Measurements from ENCODE around the gene REXO5. TPM values are rescaled to one million over a fixed set of nuclear protein-coding genes. Genes with fewer than 3 reads are reported as not detected.
A peak's percentile ranks its signal among the peaks of the same experiment; 100 is the strongest.

REXO5 gene
- total and polyA plus RNA-seq, 2 donors (not counting 3 experiments of a cell fraction or from before 2014, with no cell fraction given), result 2.3 to 11.5 TPM

DNA sequence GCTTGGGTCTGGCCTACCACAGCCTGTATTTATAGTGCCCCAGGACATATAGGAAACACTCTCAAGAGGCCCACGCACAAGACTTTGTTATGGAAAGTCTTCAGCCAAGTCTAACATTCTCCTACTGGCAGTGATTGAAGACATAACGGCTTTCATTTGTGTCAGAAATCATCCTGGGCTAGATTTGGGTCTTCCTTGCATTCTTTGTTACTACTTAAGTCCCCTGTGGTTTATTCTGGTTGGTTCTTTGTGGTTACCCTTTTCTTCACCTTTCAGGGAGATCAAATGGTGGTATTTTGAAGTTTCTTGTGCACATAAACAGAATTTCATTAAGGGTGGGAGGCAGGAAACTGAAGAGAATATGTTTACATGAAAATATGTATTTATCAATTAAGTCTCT, 37.7 kb downstream of the REXO5 start:
- POLR2A ChIA-PET, result no interaction called here
- TF ChIP-seq EZH2 (IDR thresholded peaks at IDR 0.05; ENCODE audit: borderline replicate concordance, low read depth, low read length, severe bottlenecking), result no peak
- no peak for TF ChIP-seq POLR2A (IDR thresholded peaks at IDR 0.05; ENCODE audit: low read depth, low read length)
- no peak for TF ChIP-seq MYC (IDR thresholded peaks at IDR 0.05; ENCODE audit: low read depth, low read length)
- no peak for TF ChIP-seq GATA2 (IDR thresholded peaks at IDR 0.05; ENCODE audit: insufficient read depth, insufficient read length, low read depth, low read length)
- TF ChIP-seq, protein P1, sequence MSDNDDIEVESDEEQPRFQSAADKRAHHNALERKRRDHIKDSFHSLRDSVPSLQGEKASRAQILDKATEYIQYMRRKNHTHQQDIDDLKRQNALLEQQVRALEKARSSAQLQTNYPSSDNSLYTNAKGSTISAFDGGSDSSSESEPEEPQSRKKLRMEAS (IDR thresholded peaks at IDR 0.05; ENCODE audit: insufficient read depth, insufficient read length), result no peak
- TF ChIP-seq JUN (IDR thresholded peaks at IDR 0.05; ENCODE audit: borderline replicate concordance, insufficient read depth, insufficient read length, low read depth), result no peak
- H3K79me2 ChIP-seq (ENCODE audit: control insufficient read depth, insufficient read depth, low read length), result no peaks in the 10 kb centered on the region
- no peaks in the 10 kb centered on the region for H3K9me3 ChIP-seq (replicated peaks; ENCODE audit: control insufficient read depth, insufficient read depth, low read length)
- intact Hi-C loops (cut with micrococcal nuclease) (no loop called here), dilution Hi-C loops (cut with MboI; ENCODE audit: extremely low pct_ligation_motif_present, low sequenced_read_pairs) (no loop called here)
- CTCF ChIA-PET, result interaction anchor here (0.7 to 1.4 kb wide), 5 partner anchors 27 to 457 kb away, joined by 3 read pairs; partner anchors contain the start of genes ERI2 and REXO5
- H3K27ac ChIP-seq (ENCODE audit: insufficient read depth, low read depth, low read length), result no peak overlapping the region
- no peak overlapping the region for H3K4me2 ChIP-seq (ENCODE audit: insufficient read depth, low read length)
- H4K20me1 ChIP-seq (replicated peaks; ENCODE audit: control insufficient read depth, extremely low read depth, insufficient read depth, low read length), result no peaks in the 10 kb centered on the region
- no peaks in the 10 kb centered on the region for H3K9me1 ChIP-seq (replicated peaks; ENCODE audit: control insufficient read depth, extremely low read depth, insufficient read depth, low read length)
- no peak overlapping the region for H2AFZ ChIP-seq (ENCODE audit: low read depth, low read length)
- no peak overlapping the region for H3K4me3 ChIP-seq (replicated peaks in 1 of 3; ENCODE audit: insufficient read depth in 1 of 3, low read depth in 1 of 3, low read length in 3 of 3)
- no peak overlapping the region for H3K9ac ChIP-seq (replicated peaks; ENCODE audit: extremely low read depth, insufficient read depth, low read length)
- BruUV-seq (replicated peaks), result no TSS peak
- DNase-seq (ENCODE audit: low read depth, low spot score), result no peak
- H3K27me3 ChIP-seq (ENCODE audit: control insufficient read depth in 2 of 2, insufficient read depth in 2 of 2, low read length in 2 of 2), result no peaks in the 10 kb centered on the region
- H3K36me3 ChIP-seq (ENCODE audit: control insufficient read depth in 2 of 2, extremely low read depth in 1 of 2, insufficient read depth in 2 of 2, low read length in 2 of 2), result peaks cover 0 to 3% of the 10 kb centered on the region in 2 experiments
- no peak for FAIRE-seq
- peaks cover 6% of the 10 kb centered on the region for H3K4me1 ChIP-seq (ENCODE audit: control insufficient read depth, extremely low read depth, insufficient read depth, low read length)

DNA sequence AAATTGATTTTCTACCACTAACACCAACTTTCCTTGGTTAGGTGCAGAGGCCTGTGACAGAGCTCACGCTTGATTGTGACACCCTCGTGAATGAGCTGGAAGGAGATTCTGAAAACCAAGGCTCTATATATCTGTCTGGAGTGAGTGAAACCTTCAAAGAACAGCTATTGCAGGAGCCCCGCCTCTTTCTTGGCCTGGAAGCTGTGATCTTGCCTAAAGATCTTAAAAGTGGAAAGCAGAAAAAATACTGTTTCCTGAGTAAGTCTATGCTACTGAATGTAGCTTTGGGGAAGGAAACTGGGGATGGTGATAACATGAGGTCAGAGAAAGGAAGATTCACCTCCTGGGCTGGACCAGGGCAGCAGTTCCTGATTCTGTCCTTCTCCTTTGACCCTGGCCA, 38.3 kb downstream of the REXO5 start:
- DNase-seq (ENCODE audit: low read depth, low spot score) (peak; percentile 65), FAIRE-seq (no peak)
- no peaks in the 10 kb centered on the region for H4K20me1 ChIP-seq (replicated peaks; ENCODE audit: control insufficient read depth, extremely low read depth, insufficient read depth, low read length)
- no peak overlapping the region for H3K4me3 ChIP-seq (replicated peaks in 1 of 3; ENCODE audit: insufficient read depth in 1 of 3, low read depth in 1 of 3, low read length in 3 of 3)
- TF ChIP-seq EZH2 (IDR thresholded peaks at IDR 0.05; ENCODE audit: borderline replicate concordance, low read depth, low read length, severe bottlenecking), result no peak
- no peak for TF ChIP-seq MYC (IDR thresholded peaks at IDR 0.05; ENCODE audit: low read depth, low read length)
- no peak for TF ChIP-seq POLR2AphosphoS5 (IDR thresholded peaks at IDR 0.05; ENCODE audit: insufficient read depth, low read depth, low read length)
- TF ChIP-seq GATA2 (IDR thresholded peaks at IDR 0.05; ENCODE audit: insufficient read depth, insufficient read length, low read depth, low read length), result no peak
- no peak for TF ChIP-seq POLR2A (IDR thresholded peaks at IDR 0.05; ENCODE audit: low read depth, low read length)
- no peak for TF ChIP-seq JUN (IDR thresholded peaks at IDR 0.05; ENCODE audit: borderline replicate concordance, insufficient read depth, insufficient read length, low read depth)
- no peak for TF ChIP-seq FOS (IDR thresholded peaks at IDR 0.05; ENCODE audit: borderline replicate concordance, insufficient read depth, low read length)
- TF ChIP-seq, protein P2, sequence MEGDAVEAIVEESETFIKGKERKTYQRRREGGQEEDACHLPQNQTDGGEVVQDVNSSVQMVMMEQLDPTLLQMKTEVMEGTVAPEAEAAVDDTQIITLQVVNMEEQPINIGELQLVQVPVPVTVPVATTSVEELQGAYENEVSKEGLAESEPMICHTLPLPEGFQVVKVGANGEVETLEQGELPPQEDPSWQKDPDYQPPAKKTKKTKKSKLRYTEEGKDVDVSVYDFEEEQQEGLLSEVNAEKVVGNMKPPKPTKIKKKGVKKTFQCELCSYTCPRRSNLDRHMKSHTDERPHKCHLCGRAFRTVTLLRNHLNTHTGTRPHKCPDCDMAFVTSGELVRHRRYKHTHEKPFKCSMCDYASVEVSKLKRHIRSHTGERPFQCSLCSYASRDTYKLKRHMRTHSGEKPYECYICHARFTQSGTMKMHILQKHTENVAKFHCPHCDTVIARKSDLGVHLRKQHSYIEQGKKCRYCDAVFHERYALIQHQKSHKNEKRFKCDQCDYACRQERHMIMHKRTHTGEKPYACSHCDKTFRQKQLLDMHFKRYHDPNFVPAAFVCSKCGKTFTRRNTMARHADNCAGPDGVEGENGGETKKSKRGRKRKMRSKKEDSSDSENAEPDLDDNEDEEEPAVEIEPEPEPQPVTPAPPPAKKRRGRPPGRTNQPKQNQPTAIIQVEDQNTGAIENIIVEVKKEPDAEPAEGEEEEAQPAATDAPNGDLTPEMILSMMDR (IDR thresholded peaks at IDR 0.05; ENCODE audit: extremely low read depth in 1 of 2, insufficient read depth in 1 of 2, low read depth in 1 of 2, low read length in 2 of 2), result no peak
- TF ChIP-seq, protein P1 (IDR thresholded peaks at IDR 0.05; ENCODE audit: insufficient read depth, insufficient read length), result no peak
- H3K36me3 ChIP-seq (ENCODE audit: control insufficient read depth in 2 of 2, extremely low read depth in 1 of 2, insufficient read depth in 2 of 2, low read length in 2 of 2), result peaks cover 0 to 6% of the 10 kb centered on the region in 2 experiments
- ChIA-PET CTCF (interaction anchor here (1.1 to 2.6 kb wide), 3 partner anchors 28 to 456 kb away, joined by 3 to 12 read pairs (median 3); no protein-coding TSS in a partner anchor), POLR2A (no interaction called here)
- H3K9me1 ChIP-seq (replicated peaks; ENCODE audit: control insufficient read depth, extremely low read depth, insufficient read depth, low read length), result no peaks in the 10 kb centered on the region
- BruUV-seq (replicated peaks), result no TSS peak
- dilution Hi-C loops (cut with MboI; ENCODE audit: extremely low pct_ligation_motif_present, low sequenced_read_pairs), result no loop called here
- H3K9ac ChIP-seq (replicated peaks; ENCODE audit: extremely low read depth, insufficient read depth, low read length), result no peak overlapping the region
- intact Hi-C loops (cut with micrococcal nuclease), result no loop called here
- H3K9me3 ChIP-seq (replicated peaks; ENCODE audit: control insufficient read depth, insufficient read depth, low read length), result no peaks in the 10 kb centered on the region
- H3K27me3 ChIP-seq (ENCODE audit: control insufficient read depth in 2 of 2, insufficient read depth in 2 of 2, low read length in 2 of 2), result no peaks in the 10 kb centered on the region
- no peaks in the 10 kb centered on the region for H3K79me2 ChIP-seq (ENCODE audit: control insufficient read depth, insufficient read depth, low read length)
- peaks cover 6% of the 10 kb centered on the region for H3K4me1 ChIP-seq (ENCODE audit: control insufficient read depth, extremely low read depth, insufficient read depth, low read length)
- H3K27ac ChIP-seq (ENCODE audit: insufficient read depth, low read depth, low read length), result no peak overlapping the region
- H2AFZ ChIP-seq (ENCODE audit: low read depth, low read length), result no peak overlapping the region
- H3K4me2 ChIP-seq (ENCODE audit: insufficient read depth, low read length), result no peak overlapping the region

Data from endothelial cell of umbilical vein (primary cell).